ENCODE measurements around the gene PGLYRP3. TPM values are rescaled to one million over a fixed set of nuclear protein-coding genes. Genes with fewer than 3 reads are reported as not detected.

Gene PGLYRP3
- total RNA-seq, 5 donors from 2014 or later (not counting 1 experiment from before 2014, with no cell fraction given), result not detected

DNA sequence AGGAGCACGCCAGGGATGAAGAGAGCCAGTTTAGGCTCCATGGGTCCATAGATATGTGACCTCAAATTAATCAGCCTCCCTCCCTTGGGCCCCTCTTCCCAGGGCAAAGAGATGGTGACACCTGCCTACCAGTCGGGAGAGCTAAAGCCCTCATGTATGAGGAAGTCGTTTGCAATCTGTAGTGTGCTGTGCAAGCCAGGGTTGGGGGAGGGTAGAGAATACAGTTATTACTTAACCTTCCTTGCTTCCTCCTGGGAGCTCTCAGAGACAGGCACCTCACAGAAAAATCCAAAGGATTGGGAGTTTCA lies 31.9 kb upstream of the PGLYRP3 start:
- CTCF ChIA-PET, result interaction anchor here in 1 of 2 donors (1.8 kb wide), 1 partner anchor 149 kb away, joined by 4 read pairs; no protein-coding TSS in a partner anchor
- no peak overlapping the region for H3K27ac Mint-ChIP-seq
- no peak for DNase-seq

DNA sequence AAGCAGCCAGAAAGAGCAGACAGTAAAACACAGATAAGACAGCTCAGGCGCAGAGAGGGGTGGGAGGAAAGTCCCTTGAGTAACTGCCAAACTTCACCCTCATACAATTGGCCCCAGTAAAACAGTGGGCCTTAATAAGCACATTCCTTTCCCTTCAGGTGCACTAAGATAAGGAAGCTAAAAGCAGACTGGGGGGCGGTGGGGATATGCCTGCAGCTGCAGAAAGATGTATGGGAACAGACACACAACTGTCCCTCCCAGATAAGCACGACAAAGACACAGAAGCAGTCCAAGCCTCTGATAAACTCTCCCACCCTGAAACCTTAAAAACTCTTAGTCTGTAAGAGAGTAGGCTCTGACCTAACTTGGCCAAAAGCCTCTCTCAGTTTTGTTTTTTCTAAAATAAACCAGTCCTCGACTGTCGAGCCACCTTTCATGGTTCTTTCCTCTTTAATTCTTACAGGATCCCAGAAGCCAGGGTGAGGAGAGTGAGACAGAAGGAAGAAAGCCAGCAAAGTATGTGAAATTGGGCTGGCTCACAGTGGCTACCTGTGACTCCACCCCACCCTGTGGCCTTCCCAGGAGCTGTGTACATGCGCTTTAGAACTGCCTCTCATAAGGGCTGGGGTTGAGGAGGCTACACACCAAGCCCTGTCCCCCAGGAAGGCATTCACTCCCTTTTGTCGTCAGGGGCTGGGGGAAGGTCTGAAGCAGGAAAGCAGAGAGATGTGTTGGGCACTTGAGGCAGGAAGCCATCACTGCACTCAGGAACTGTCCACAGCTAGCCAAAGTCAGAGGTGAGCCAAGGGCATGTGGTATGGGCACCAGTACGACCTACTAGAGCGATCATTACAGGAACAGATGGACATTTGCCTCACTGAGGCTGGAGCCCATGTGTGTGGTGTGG lies 31.3 kb upstream of the PGLYRP3 start:
- WGBS (ENCODE audit: insufficient coverage), result 60% methylated on average over 3 of the region's 9 CpGs
- Histone ChIP-seq H3K4me3 (ENCODE audit: control insufficient read depth in 1 of 2, extremely low read depth in 1 of 2, low read length in 1 of 2) (no peak overlapping the region), H3K27ac (ENCODE audit: low read length) (no peak overlapping the region), H3K9me3 (no peaks in the 10 kb centered on the region), H3K36me3 (ENCODE audit: control insufficient read depth in 2 of 2, extremely low read depth in 1 of 2, insufficient read depth in 1 of 2, low read length in 1 of 2) (no peaks in the 10 kb centered on the region), H3K27me3 (replicated peaks in 1 of 2; ENCODE audit: control insufficient read depth in 2 of 2, extremely low read depth in 1 of 2, insufficient read depth in 2 of 2, low read length in 1 of 2) (peaks cover 0 to 44% of the 10 kb centered on the region in 2 experiments), H3K4me1 (ENCODE audit: control insufficient read depth in 1 of 2, extremely low read depth in 1 of 2, insufficient read depth in 2 of 2, low read length in 2 of 2) (peaks cover 36 to 44% of the 10 kb centered on the region in 2 experiments)
- Mint-ChIP-seq H3K4me1 (peaks cover 47 to 69% (median 50%) of the 10 kb centered on the region in 3 donors), H3K27me3 (peaks cover 11 to 48% of the 10 kb centered on the region in 2 donors), H3K9me3 (no peaks in the 10 kb centered on the region), H3K36me3 (no peaks in the 10 kb centered on the region), H3K27ac (no peak overlapping the region), H3K4me3 (peak overlapping the region in 1 of 3 donors; percentile 74)
- ATAC-seq (replicated peaks in 1 of 4), result no peak
- no peak for DNase-seq
- ChIA-PET POLR2A (no interaction called here), CTCF (interaction anchor here in 1 of 2 donors (1.0 to 1.8 kb wide), 2 partner anchors 8 to 150 kb away, joined by 4 to 7 read pairs; no protein-coding TSS in a partner anchor)

More for the DNA sequence above, 31.9 kb upstream of the PGLYRP3 start:
- H3K36me3 ChIP-seq (ENCODE audit: control insufficient read depth in 2 of 2, extremely low read depth in 1 of 2, insufficient read depth in 1 of 2, low read length in 1 of 2), result no peaks in the 10 kb centered on the region
- peaks cover 35 to 44% of the 10 kb centered on the region in 2 experiments for H3K4me1 ChIP-seq (ENCODE audit: control insufficient read depth in 1 of 2, extremely low read depth in 1 of 2, insufficient read depth in 2 of 2, low read length in 2 of 2)
- POLR2A ChIA-PET, result no interaction called here
- H3K4me1 Mint-ChIP-seq, result peaks cover 40 to 63% (median 43%) of the 10 kb centered on the region in 3 donors
- H3K36me3 Mint-ChIP-seq, result no peaks in the 10 kb centered on the region
- H3K9me3 ChIP-seq, result no peaks in the 10 kb centered on the region
- peaks cover 0 to 49% of the 10 kb centered on the region in 2 experiments for H3K27me3 ChIP-seq (replicated peaks in 1 of 2; ENCODE audit: control insufficient read depth in 2 of 2, extremely low read depth in 1 of 2, insufficient read depth in 2 of 2, low read length in 1 of 2)
- no CpG with 5 or more reads among the region's 3 CpGs for WGBS (ENCODE audit: insufficient coverage)
- H3K4me3 ChIP-seq (ENCODE audit: control insufficient read depth in 1 of 2, extremely low read depth in 1 of 2, low read length in 1 of 2), result no peak overlapping the region
- peak overlapping the region in 1 of 3 donors; percentile 74 for H3K4me3 Mint-ChIP-seq
- ATAC-seq (replicated peaks in 1 of 4), result no peak
- peaks cover 16 to 53% of the 10 kb centered on the region in 2 donors for H3K27me3 Mint-ChIP-seq
- H3K9me3 Mint-ChIP-seq, result no peaks in the 10 kb centered on the region
- no peak overlapping the region for H3K27ac ChIP-seq (ENCODE audit: low read length)

DNA sequence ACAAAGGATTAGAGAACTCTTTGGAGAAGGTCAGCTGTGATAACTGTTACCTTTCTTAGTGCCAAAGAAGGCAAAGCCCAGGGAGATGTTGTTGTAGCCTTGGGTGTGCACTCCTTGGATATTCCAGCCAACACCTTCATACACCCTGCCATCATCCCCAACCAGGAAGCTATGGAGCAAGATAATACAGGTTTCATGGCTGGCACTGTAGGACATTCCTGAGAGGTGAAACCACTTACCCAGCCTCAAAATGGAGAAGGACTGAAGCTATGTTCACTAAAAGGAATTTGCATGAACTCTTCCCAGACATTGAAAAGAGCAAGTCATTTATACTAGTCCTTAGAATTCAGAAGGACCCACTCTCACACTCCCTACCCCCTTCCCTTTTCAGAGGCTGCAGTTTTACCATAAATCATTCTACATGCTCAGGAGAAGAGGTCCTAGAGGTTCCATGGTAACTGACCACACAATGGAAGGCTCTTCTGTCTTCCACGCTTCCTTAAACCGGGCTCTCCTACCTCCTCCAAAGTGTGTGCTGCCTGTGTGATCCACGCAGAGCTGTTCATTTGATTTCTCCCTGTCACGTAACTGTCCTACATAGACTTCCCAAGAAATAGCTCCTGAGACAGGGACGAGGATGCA lies 30.4 kb upstream of the PGLYRP3 start:
- 49% methylated on average over 5 of the region's 5 CpGs for WGBS (ENCODE audit: insufficient coverage)
- ChIA-PET CTCF (interaction anchor here (1.0 to 1.3 kb wide), 2 partner anchors 9 kb away, joined by 4 to 7 read pairs; no protein-coding TSS in a partner anchor), POLR2A (no interaction called here)
- Histone ChIP-seq H3K27me3 (replicated peaks in 1 of 2; ENCODE audit: control insufficient read depth in 2 of 2, extremely low read depth in 1 of 2, insufficient read depth in 2 of 2, low read length in 1 of 2) (peaks cover 0 to 36% of the 10 kb centered on the region in 2 experiments), H3K4me1 (ENCODE audit: control insufficient read depth in 1 of 2, extremely low read depth in 1 of 2, insufficient read depth in 2 of 2, low read length in 2 of 2) (peaks cover 36 to 44% of the 10 kb centered on the region in 2 experiments), H3K36me3 (ENCODE audit: control insufficient read depth in 2 of 2, extremely low read depth in 1 of 2, insufficient read depth in 1 of 2, low read length in 1 of 2) (no peaks in the 10 kb centered on the region), H3K9me3 (no peaks in the 10 kb centered on the region), H3K4me3 (ENCODE audit: control insufficient read depth in 1 of 2, extremely low read depth in 1 of 2, low read length in 1 of 2) (no peak overlapping the region), H3K27ac (ENCODE audit: low read length) (no peak overlapping the region)
- peak overlapping the region in 1 of 3 donors; percentile 74 for H3K4me3 Mint-ChIP-seq
- no peaks in the 10 kb centered on the region for H3K9me3 Mint-ChIP-seq
- DNase-seq, result no peak
- no peaks in the 10 kb centered on the region for H3K36me3 Mint-ChIP-seq
- ATAC-seq (replicated peaks in 1 of 4), result no peak
- no peak overlapping the region for H3K27ac Mint-ChIP-seq
- peaks cover 9 to 50% of the 10 kb centered on the region in 2 donors for H3K27me3 Mint-ChIP-seq
- peaks cover 56 to 78% (median 56%) of the 10 kb centered on the region in 3 donors for H3K4me1 Mint-ChIP-seq

DNA sequence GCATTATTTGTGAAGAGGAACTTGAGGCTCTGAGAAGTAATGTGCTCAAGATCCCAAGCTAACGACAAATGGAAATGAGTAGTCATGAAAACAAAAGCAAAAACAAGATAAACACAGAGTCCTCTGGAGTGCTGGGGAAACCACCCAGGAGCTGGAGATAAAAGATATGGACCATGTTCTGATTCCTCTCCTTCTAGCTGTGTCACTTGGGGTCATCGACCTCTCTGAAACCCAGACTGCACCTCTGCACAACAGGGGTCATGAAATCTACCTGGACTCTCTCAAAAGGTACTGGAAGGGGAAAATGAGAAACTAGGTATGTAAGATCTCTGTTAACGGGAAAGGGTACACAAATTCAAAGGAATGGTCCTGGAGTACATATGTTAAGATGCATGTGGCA lies 29.4 kb upstream of the PGLYRP3 start:
- 78% methylated on average over 1 of the region's 3 CpGs for WGBS (ENCODE audit: insufficient coverage)
- Histone ChIP-seq H3K4me1 (ENCODE audit: control insufficient read depth in 1 of 2, extremely low read depth in 1 of 2, insufficient read depth in 2 of 2, low read length in 2 of 2) (peaks cover 36 to 44% of the 10 kb centered on the region in 2 experiments), H3K27me3 (replicated peaks in 1 of 2; ENCODE audit: control insufficient read depth in 2 of 2, extremely low read depth in 1 of 2, insufficient read depth in 2 of 2, low read length in 1 of 2) (peaks cover 0 to 31% of the 10 kb centered on the region in 2 experiments), H3K4me3 (ENCODE audit: control insufficient read depth in 1 of 2, extremely low read depth in 1 of 2, low read length in 1 of 2) (no peak overlapping the region), H3K27ac (ENCODE audit: low read length) (no peak overlapping the region), H3K36me3 (ENCODE audit: control insufficient read depth in 2 of 2, extremely low read depth in 1 of 2, insufficient read depth in 1 of 2, low read length in 1 of 2) (no peaks in the 10 kb centered on the region), H3K9me3 (no peaks in the 10 kb centered on the region)
- ChIA-PET POLR2A (no interaction called here), CTCF (interaction anchor here (1.3 to 1.5 kb wide), 2 partner anchors 10 to 11 kb away, joined by 4 read pairs; no protein-coding TSS in a partner anchor)
- DNase-seq (no peak), ATAC-seq (replicated peaks in 1 of 4) (no peak)
- Mint-ChIP-seq H3K27me3 (peaks cover 6 to 41% of the 10 kb centered on the region in 2 donors), H3K27ac (no peak overlapping the region), H3K9me3 (no peaks in the 10 kb centered on the region), H3K36me3 (no peaks in the 10 kb centered on the region), H3K4me3 (no peak overlapping the region), H3K4me1 (peaks cover 56 to 79% (median 56%) of the 10 kb centered on the region in 3 donors)

DNA sequence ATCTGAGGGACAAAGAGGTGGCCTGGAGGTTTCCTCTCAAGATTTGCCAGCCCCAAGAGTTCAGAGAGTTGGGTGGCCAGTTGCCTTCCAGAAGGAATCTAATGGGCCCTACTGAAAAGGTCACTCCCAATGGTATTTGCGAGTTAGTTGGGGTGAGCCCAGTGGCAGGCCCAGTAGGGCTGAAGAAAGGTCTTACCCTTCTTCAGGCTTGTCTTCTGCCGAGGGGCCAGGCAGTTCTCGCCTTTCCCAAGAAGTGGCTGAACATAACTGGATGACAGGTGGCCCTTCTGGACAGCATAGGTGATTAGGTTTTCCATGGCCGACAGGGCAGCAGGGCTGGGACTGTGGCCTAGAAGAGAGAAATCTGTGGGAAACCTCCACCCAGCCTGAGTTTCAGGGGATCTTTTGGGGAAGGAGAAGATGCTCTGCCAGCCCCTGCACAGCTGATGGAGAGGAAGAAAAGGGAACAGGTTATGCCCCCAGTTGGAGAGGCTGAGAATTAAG lies 28.7 kb upstream of the PGLYRP3 start:
- no peaks in the 10 kb centered on the region for H3K9me3 Mint-ChIP-seq
- POLR2A ChIA-PET, result no interaction called here
- Histone ChIP-seq H3K36me3 (ENCODE audit: control insufficient read depth in 2 of 2, extremely low read depth in 1 of 2, insufficient read depth in 1 of 2, low read length in 1 of 2) (no peaks in the 10 kb centered on the region), H3K9me3 (no peaks in the 10 kb centered on the region), H3K27me3 (replicated peaks in 1 of 2; ENCODE audit: control insufficient read depth in 2 of 2, extremely low read depth in 1 of 2, insufficient read depth in 2 of 2, low read length in 1 of 2) (peaks cover 0 to 31% of the 10 kb centered on the region in 2 experiments), H3K4me3 (ENCODE audit: control insufficient read depth in 1 of 2, extremely low read depth in 1 of 2, low read length in 1 of 2) (no peak overlapping the region), H3K27ac (ENCODE audit: low read length) (no peak overlapping the region), H3K4me1 (ENCODE audit: control insufficient read depth in 1 of 2, extremely low read depth in 1 of 2, insufficient read depth in 2 of 2, low read length in 2 of 2) (peaks cover 35 to 44% of the 10 kb centered on the region in 2 experiments)
- H3K27me3 Mint-ChIP-seq, result peaks cover 6 to 36% of the 10 kb centered on the region in 2 donors
- CTCF ChIA-PET, result interaction anchor here (1.3 to 1.5 kb wide), 2 partner anchors 11 kb away, joined by 4 read pairs; no protein-coding TSS in a partner anchor
- no peak overlapping the region for H3K4me3 Mint-ChIP-seq
- 93% methylated on average over 4 of the region's 4 CpGs for WGBS (ENCODE audit: insufficient coverage)
- DNase-seq, result no peak
- H3K4me1 Mint-ChIP-seq, result peaks cover 53 to 74% (median 53%) of the 10 kb centered on the region in 3 donors
- no peak overlapping the region for H3K27ac Mint-ChIP-seq
- H3K36me3 Mint-ChIP-seq, result no peaks in the 10 kb centered on the region
- no peak for ATAC-seq (replicated peaks in 1 of 4)

DNA sequence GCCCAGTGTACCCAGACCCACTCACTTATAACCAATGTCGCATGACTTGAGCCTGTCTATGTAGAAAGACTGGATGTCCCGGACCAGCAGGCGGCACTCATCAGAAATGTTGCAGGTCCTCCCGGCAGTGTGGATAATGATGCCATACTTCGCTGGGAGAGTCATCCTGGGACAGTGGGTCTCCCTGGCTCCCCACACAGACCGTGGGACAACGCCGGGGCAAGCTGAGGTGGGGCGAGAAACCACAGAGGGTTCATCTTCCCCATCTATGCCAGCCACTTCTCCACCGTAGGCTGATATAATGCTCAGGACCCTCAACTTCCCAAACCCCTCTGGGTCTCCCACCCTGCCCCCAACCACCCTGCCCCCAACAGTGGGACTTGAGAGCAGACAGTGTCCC lies 27.6 kb upstream of the PGLYRP3 start:
- CTCF ChIA-PET, result no interaction called here
- no peak overlapping the region for H3K27ac ChIP-seq (ENCODE audit: low read length)

More for the DNA sequence above, 27.6 kb upstream of the PGLYRP3 start:
- H3K27ac Mint-ChIP-seq, result no peak overlapping the region
- peak overlapping the region in 1 of 3 donors; percentile 24 for H3K4me3 Mint-ChIP-seq
- peaks cover 6 to 27% of the 10 kb centered on the region in 2 donors for H3K27me3 Mint-ChIP-seq
- POLR2A ChIA-PET, result no interaction called here
- Histone ChIP-seq H3K36me3 (ENCODE audit: control insufficient read depth in 2 of 2, extremely low read depth in 1 of 2, insufficient read depth in 1 of 2, low read length in 1 of 2) (no peaks in the 10 kb centered on the region), H3K4me1 (ENCODE audit: control insufficient read depth in 1 of 2, extremely low read depth in 1 of 2, insufficient read depth in 2 of 2, low read length in 2 of 2) (peaks cover 23 to 35% of the 10 kb centered on the region in 2 experiments), H3K27me3 (replicated peaks in 1 of 2; ENCODE audit: control insufficient read depth in 2 of 2, extremely low read depth in 1 of 2, insufficient read depth in 2 of 2, low read length in 1 of 2) (peaks cover 0 to 23% of the 10 kb centered on the region in 2 experiments), H3K4me3 (ENCODE audit: control insufficient read depth in 1 of 2, extremely low read depth in 1 of 2, low read length in 1 of 2) (no peak overlapping the region), H3K9me3 (no peaks in the 10 kb centered on the region)
- 100% methylated on average over 4 of the region's 10 CpGs for WGBS (ENCODE audit: insufficient coverage)
- ATAC-seq (replicated peaks in 1 of 4) (no peak), DNase-seq (no peak)
- no peaks in the 10 kb centered on the region for H3K9me3 Mint-ChIP-seq
- H3K4me1 Mint-ChIP-seq, result peaks cover 42 to 63% (median 42%) of the 10 kb centered on the region in 3 donors
- no peaks in the 10 kb centered on the region for H3K36me3 Mint-ChIP-seq
